GOT3 (cell line): ENCODE measurements around the gene DENND10.
"Not testable (repeated sequence)": the region's sequence is repeated elsewhere in the genome, so short reads cannot be mapped to it uniquely, and the experiment has no call there.

Source experiments
- DNase-seq: peaks from one replicate; lab custom pipeline; 2025; ENCODE audit warnings: mixed read lengths; lab: John Stamatoyannopoulos, UW

The DENND10 gene

DNA sequence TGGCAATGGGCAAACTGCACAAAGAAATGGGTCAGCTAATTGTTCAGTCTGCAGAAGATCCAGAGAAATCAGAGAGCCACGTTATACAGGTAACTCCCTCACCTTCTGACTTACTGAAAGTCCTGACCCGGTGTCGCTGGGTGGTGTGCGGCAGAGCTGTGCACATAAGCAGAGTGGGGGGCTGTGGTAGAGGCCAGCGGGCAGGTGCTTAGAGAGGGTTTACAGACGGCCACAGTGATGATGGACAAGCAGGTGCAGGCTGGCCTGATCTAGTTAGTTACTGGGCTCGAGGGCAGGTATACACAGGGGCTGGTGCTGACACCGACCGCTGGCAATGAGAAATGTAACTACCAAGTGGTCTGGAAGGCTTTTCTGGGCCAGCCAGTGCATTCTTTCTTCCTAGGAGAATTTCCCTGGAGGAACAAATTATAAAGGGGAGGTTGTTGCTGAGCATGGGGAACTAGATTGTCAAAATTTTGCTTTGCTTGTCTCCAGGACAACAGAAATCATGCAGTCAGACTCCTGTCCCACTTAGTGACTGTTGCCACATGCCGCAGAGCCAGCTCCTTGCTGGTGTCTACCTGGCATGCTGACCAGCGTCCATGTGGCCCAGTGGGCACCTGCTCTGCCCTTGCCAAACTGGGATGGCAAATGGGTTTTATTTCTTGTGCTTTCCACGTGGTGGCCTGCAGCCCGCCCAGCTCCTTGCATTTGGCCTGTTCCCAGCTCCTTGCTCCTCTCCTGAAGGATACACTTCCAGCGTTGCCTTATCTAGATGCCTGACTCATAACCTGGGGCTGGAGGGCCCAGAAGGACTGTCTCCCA is 28.8 kb downstream of the DENND10 start:
- DNase-seq, result no peak

- no peak for DNase-seq
Observed at GRCh38 chr10:119133949-119134348, 30.0 kb downstream of the DENND10 start.

- DNase-seq, result no peak
Observed at GRCh38 chr10:119135513-119135881, 31.6 kb downstream of the DENND10 start.

- no peak for DNase-seq
Observed at GRCh38 chr10:119136084-119136483, 32.2 kb downstream of the DENND10 start.

GRCh38 chr10:119137878-119138277 is 34.0 kb downstream of the DENND10 start:
- DNase-seq, result not testable (repeated sequence)

GRCh38 chr10:119138346-119139306 is 34.7 kb downstream of the DENND10 start:
- DNase-seq, result no peak

- DNase-seq, result no peak
Observed at GRCh38 chr10:119139464-119140067, 35.7 kb downstream of the DENND10 start.

DNA sequence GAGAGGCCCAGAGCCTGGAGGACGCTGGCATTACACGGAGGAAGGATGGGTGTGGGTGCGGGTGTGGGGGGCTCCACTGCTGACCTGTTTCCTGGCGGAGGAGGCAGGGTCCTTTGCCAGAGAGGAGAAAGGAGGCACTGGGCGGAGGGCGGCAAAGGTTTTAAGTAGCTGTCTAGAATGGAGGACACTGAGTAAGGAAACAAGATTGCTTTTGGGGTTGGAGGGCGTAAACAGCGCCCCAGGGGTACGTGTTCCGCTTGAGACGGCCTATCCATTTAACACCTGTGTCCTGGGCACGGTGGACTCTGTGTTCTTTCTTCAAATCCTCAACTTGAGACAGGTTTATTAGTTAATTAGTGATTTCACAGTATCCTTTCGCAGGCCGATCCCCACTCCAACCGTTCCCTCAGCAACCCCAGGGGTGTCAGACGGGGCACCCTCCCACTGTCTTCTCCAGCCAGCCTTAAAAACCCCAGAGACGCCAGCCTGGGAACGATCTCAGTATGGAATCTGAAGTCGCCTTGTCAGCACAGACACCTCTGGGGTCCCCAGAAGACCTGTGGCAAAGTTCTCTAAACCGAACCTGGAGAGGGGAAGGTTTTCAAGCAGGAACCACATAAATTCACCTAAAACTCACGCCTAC is 36.8 kb downstream of the DENND10 start:
- no peak for DNase-seq

DNA sequence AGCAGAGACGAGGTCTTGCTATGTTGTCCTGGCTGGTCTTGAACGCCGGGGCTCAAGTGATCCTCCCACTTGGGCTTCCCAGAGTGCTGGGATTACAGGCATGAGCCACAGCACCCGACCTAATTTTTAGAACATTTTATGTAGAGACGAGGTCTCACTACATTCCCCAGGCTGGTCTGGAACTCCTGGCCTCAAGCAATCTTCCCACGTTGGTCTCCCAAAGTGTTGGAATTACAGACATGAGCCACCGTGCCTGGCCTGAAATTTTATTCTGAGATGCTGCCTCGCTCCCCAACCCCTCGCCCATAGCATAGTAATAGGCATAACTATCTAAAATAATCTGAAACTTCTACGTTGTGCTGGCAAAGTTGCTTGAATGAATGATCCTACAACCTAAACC is 39.7 kb downstream of the DENND10 start:
- DNase-seq, result no peak

- no peak for DNase-seq
Observed at GRCh38 chr10:119149157-119149556, 45.2 kb downstream of the DENND10 start.

DNA sequence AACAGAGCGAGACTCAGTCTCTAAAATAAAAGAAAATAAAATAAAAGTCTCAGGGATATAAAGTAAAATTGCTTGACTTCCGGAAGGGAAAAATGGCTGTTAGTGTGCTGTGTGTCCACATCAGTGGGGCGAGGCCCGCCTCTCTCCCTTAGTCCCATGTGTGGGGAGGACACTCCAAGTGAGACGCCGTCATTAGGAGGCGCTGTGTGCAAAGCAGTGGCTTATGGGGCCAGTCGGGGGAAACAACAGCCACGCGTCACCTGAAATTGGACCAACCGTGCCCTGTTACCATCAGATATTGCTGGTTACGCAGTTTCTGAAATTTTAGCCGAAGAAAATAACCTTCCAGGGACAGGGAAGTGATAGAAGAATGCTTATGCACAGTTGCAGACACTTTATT is 45.8 kb downstream of the DENND10 start:
- DNase-seq, result no peak

- DNase-seq, result not testable (repeated sequence)
Observed at GRCh38 chr10:119151601-119152000, 47.7 kb downstream of the DENND10 start.

DNA sequence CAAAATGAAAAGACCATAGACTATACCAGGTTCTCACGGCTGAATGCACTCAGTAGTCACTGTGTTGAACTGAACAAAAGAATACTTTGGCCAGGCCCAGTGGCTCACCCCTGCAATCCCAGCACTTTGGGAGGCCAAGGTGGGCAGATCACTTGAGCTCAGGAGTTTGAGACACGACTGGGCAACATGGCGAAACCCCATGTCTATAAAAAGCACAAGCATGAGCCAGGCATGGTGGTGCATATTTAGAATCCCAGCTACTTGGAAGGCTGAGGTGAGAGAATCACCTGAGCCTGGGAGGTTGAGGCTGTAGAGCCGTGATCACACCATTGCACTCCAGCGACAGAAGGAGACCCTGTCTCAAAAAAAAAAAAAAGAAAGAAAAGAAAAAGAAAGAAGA is 49.1 kb downstream of the DENND10 start:
- DNase-seq, result no peak

GRCh38 chr10:119153661-119154060 is 49.7 kb downstream of the DENND10 start:
- DNase-seq, result no peak

- DNase-seq, result no peak
Observed at GRCh38 chr10:119159332-119159731, 55.4 kb downstream of the DENND10 start.

GRCh38 chr10:119161680-119162451 is 58.0 kb downstream of the DENND10 start:
- DNase-seq, result no peak

DNA sequence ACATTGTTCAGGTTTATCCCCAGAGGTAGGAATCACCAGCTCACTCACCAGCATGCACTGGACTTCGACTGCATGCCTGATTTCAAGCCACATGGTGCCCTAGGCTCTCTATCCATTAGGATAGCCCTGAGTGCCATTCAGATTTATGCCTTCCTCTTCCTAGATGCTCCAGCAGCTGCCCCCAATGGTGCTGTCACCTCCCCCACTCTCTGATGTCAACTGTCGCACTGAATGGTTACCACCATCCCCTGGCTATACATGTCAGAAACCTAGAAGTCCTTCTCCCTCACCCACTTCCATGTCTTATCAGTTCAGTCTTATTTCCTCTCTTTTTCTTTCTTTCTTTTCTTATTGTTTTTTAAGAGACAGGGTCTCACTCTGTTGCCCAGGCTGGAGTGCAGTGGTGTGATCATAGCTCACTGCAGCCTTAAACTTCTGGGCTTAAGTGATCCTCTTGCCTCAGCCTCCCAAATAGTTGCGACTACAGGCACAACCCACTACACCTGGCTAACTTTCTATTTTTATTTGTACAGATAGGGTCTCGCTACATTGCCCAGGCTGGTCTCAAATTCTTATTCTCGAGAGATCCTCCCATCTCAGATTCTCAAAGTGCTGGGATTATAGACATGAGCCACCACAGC is 58.7 kb downstream of the DENND10 start:
- DNase-seq, result no peak

DNA sequence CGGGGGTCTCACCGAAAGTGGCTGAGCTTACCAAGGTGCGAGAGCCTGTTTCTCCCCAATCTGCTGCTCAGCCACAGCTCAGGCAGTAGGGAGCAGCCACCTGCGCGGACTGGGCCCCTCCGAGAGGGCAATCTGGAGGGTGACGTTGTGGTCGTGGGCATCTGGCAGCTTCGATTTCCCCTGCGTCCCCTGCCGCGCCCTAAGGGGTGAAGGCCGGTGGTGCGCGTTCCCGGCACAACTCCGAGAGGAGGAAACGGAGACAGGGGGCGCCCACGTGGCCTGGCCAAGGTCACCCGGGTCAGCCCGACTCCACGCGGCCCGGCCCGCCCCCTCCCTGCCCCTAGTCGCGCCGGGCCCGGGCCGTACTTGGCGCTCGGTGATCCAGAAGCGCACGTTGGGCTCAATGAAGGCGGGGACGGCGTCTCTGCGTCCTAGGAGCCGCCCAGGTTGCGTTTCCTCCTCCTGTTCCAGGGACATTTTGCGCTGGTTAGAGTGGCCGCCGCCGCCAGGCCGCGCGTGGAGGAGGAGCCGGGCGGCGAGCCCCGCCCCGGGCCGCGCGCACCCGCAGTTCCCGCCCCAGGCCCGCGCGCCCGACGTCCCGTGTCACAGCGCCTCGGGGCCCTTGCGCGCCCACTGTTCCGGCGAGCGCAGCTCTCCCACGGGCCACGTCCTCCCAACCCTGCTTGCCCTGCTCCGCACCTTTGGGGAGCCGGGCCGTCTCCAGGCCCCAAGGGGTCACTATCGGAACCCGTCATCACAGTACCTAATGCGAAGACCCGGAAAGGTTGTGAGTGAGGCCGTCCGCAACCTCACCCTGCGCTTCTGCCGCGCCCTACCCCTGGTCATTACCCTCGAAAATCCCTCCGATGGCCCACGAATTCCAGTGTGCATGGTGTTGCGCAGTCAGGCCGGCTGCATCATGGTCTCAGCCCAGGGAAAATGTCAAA is 61.5 kb downstream of the DENND10 start, which contains the start of gene SFXN4:
TSS of gene SFXN4 (minus strand) at position 544 of the 947 bp plus-strand sequence. CDS start at position 477, 67 bp downstream.
- DNase-seq, result peak; percentile 37

- no peak for DNase-seq
Observed at GRCh38 chr10:119166118-119166500, 62.2 kb downstream of the DENND10 start.
